NCI-H146 treated with DMSO at 0.1 percent for 48 hours (cell line): ENCODE measurements around the gene RIPOR2.

Experiments used
- DNase-seq: peaks from one replicate; lab custom pipeline; 2025; ENCODE audit not compliant: unreplicated experiment; lab: John Stamatoyannopoulos, UW

The RIPOR2 gene

DNA sequence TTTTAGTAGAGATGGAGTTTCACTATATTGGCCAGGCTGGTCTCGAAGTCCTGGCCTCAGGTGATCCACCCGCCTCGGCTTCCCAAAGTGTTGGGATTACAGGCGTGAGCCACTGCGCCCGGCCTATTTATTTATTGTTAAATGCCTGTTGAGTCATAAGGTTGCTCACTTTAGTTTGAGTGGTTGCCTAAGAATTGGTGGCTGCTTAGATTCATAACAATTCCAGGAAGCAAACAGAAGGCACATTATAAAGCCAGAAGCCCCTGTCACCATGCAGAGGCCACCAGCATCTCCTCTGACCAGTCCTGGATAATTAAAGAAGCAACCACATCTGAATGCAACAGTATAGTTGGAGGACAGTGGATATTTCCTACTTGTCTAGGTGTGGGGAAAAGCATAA, 113.1 kb downstream of the RIPOR2 start:
- DNase-seq = no peak

DNA sequence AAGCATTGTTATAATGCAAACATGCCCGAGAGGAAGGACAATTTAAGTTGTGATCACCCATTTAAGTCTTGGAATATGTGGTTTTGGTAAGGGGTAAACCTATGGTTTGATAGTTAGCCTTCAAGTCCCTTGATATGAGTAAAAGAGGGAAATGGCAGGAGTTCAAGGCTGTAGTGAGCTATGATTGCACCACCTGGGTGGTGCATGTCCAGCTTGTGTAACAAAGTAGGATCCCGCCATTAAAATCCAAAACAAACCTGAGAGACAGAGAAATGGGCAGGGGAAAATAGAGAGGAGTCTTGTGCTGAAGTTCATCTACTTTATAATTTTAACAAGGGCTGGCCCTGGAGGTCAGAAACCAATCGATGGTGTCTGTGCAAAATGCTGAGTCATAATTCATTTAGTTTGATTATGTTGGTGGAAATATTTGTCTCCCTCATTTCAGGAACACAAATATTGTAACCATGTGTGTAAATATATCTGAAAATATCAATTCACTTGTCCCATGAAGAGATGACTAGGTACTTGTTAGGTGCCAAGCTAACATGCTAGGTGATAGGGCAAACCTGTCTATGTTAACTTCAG, 113.8 kb downstream of the RIPOR2 start:
- DNase-seq = no peak

DNA sequence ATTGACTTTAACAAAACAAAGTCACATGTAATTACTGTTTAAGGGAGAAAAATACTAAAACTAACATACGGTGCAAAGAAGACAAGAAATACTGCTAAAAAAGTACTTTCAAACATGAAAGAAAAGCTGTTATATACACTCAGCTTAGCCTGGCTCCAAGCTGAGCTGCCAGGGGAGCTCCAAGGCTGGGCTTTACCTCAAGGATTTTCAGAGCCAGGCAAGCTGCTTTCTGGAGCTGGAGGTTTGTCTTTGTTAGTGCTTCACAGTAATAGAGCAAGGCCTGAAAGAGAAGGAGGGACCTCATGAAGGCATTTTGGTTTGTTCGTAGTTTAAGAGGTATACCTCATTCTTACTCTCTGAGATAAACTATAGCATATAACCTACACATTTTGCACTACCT, 117.4 kb downstream of the RIPOR2 start:
- no peak for DNase-seq

DNA sequence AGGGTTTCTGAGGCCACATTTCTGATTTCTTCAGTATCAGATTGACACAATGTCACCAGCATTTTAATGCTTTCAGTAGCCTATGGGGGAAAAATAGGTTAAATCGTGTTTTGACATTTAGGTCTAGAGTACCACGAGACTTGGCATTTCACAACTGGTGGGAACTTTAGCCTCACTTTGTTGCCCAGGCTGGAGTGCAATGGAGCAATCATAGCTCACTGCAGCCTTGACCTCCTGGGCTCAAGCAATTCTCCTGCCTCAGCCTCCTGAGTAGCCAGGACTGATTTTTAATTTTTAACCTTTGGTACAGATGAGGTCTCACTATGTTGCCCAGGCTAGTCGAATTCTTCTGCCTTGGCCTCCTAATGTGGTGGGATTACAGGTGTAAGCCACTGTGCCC, 126.0 kb downstream of the RIPOR2 start:
- DNase-seq = no peak

DNA sequence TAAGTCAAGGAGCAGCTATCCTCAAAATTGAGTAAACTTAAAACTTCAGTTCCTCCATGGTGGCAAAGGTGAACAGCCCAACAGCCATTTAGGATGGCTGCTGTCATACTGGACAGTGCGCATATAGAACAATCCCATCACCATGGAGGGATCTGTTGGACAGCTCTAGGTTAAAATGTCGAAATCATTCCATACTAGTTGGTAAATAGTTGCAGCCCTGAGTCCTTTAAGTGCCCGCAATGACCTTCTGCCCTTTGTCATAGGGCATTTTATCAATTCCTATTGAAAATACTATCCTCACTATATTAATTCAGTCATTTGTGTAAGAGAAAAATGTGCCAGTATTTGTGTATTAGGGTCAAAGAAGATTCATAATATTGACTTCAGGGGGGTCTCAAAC, 128.2 kb downstream of the RIPOR2 start:
- DNase-seq = no peak

DNA sequence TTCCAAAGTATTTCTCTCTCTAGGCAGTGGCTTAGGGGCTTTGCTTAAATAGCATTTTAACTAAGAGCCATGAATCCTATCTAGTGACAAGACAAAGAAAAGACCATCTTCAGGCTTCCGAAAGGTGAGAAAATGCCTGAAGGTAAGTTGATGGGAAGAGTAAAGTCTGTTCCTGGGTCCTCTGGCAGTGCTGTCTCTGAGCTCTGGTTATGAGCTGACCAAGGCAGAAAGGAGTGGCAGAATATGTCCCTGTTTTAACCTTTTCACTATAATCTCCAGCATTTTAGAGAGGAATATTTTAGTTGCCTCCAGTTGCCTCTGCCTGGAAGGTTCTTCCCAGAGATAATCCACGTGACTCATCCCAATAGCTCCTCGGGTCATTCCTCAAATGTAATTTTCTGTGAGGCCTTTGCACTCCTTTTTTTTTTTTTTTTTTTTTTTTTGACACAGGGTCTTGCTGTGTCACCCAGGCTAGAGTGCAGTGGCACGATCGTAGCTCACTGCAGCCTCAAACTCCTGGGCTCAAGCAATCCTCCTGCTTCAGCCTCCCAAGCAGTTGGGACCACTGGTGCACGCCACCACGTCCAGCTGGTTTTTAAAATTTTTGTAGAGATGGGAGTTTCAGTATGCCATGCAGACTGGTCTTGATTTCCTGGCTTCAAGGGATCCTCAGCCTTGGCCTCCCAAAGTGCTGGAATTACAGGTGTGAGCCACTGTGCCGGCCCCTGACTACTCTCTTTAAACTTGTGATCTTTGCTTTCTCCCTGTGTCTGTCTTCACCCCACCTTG, 133.3 kb downstream of the RIPOR2 start:
- no peak for DNase-seq

DNA sequence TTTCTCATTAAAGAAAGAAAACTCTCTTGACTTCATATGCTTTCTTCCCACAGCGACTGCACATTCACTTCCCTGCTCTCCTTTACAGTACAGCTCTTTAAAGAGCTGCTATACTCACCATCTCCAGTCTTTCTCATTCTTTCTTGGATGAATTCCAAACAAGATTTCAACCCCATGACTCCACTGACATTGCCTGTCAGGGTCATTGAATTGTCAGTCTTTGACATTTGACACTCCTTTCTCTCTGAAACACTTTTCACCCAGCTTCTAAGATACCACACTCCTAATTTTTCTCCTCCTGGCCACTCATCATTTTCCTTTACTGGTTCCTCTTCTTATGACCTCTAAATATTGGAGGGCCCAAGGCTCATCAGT, 136.2 kb downstream of the RIPOR2 start:
- DNase-seq = no peak

DNA sequence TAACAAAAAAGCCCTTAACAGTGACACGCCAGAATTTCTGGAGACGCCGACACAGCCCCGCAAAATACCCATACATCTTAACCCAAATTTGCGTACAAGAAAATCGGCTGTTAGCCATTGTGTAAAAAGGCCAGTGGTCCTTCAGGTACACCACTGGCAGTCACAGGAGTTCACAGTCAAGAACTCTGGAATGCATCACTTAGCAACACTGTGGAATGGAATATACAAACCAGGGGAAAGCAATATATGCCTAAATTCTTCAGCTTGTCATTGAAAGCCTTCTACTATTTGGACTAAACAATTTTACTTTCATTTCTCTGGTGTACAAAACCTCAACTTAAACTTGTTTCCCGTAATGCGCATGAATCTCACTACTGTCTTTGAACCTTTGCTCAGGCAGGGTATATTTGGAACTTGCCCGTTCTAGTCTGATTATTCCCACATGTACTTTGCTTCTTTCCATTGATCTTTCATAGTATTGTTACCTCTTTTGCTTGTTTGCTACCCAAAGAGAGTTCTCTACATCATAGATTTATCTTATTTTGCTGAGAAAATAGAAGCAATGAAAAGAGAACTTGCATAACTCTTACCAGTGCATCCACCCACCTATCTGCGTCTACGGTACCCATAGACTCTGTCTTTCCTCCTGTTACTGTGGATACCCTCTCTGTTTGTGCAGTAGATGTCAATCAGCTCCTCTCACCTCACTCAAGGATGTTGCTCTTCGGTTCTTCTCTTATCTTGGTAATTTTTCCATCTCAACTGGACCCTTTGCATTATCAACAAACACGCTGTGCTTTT, 136.8 kb downstream of the RIPOR2 start, which contains the start of gene ARMH2:
Gene ARMH2, minus strand, starts transcription at position 178 of the 801 bp plus-strand sequence. Its CDS starts 60 bp downstream, at position 118.
- DNase-seq = no peak

DNA sequence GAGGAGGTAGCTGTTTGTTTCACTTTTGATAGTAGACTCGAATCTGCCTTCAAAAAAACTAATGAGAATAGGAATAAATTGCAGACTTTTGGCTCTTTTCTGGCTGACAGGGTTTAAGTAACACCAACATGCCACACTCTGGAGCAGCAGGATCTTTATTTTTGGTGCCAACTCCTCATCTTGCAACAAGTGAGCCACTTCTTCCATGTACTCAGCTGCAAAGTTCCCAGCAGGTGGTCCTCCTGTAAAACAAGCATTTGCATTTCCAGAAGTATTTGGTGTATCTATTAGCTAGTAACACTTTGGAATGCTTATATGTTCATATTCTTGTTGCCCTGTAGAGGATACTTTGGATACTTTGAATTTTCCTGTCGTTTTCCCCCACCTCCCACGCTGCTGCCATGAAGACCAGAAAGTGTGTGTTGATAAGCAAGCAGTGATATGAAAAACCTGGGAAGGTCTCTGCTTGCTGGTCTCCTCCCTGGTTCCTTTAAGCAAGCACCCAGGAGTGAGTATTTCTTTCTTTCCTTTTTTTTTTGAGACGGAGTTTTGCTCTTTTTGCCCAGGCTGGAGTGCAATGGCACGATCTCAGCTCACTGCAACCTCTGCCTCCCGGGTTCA, 138.1 kb downstream of the RIPOR2 start:
- no peak for DNase-seq

DNA sequence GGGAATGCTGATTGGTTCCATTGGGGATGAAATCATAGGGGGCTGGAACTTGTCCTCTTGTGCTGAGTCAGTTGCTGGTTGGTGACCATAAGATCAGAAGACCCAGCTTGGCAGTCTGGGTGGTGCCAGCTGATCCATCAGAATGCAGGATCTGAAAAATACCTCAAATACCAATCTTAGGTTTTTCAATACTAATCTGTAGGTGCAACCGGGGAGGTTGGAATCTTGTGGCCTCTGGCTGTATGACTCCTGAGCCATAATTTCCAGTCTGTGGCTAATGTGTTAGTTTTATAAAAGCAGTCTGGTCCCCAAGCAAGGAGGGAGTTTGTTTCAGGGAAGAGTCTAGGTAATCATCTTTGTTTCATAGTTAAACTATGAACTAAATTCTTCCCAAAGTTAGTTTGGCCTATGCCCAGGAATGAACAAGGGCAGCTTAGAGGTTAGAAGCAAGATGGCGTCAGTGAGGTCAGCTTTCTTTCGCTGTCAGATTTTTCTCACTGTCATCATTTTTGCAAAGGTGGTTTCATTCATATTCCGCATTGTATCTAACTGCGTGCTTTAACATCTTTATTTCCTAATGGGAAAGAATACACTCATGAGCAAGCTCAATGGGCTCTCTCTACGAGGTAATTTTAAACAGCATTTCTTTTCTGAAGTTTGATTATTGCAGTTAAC, 139.0 kb downstream of the RIPOR2 start:
- DNase-seq = no peak

DNA sequence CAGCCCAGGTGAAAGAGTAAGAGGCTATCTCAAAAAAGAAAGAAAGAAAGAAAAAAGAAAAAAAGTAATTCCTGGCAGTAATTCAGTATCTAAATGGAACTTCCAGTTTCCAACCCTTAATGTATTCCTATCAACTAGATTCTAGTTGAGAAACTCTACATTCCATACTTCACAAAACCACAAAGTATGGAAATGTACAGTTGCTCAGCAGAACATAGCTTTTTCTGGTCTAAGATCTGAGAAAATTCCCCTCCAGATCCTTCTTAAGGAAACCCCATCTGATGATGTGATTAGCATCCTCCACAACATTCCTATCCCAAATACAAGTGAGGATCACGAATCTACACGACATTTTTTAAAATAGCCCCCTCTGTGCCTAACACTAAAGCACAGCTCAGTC, 140.7 kb downstream of the RIPOR2 start:
- no peak for DNase-seq

DNA sequence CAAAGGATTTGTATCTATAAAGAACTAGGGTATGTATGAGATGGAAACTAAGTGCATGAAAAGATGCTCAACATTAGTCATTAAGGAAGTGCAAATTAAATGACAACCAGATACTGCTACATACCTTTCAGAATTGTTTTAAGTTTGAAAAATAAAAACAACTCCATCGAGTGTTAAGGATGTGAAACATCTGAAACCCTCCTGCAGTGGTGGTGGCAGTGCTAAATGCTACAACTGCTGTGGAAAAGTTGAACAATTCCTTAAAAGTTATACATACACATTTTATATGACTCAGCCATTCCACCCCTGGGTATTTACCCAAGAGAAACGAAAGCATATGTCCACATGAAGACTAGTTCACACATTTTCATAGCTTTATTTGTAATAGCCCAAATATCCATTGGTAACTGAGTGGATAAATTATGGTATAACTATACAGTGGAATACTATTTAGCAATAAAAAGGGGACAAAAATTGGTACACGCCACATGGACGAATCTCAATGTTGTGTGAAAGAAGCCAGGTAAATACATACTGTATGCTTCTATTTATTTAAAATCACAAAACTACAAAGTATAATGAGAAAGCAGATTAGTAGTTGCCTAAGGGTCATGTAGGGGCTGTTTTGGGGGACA, 147.6 kb downstream of the RIPOR2 start:
- DNase-seq = no peak

DNA sequence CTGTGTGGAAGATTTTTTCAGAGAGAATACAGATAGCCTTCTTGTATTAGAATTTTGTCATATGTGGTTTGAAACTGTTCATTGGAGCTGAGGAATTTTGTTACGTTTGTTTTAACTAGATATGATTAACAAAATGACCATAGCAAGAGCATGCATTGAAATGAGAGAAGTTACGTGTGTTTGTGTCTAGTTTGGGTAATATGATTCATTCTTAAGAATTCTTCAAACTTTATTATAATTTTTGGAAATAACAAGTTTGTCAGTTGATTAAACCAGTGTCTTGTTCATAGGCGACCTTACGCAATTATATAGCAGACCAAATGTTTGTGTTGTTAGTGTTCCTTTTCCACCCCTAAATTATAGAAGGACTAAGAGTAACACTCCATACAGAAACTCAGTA, 155.6 kb downstream of the RIPOR2 start:
- no peak for DNase-seq

DNA sequence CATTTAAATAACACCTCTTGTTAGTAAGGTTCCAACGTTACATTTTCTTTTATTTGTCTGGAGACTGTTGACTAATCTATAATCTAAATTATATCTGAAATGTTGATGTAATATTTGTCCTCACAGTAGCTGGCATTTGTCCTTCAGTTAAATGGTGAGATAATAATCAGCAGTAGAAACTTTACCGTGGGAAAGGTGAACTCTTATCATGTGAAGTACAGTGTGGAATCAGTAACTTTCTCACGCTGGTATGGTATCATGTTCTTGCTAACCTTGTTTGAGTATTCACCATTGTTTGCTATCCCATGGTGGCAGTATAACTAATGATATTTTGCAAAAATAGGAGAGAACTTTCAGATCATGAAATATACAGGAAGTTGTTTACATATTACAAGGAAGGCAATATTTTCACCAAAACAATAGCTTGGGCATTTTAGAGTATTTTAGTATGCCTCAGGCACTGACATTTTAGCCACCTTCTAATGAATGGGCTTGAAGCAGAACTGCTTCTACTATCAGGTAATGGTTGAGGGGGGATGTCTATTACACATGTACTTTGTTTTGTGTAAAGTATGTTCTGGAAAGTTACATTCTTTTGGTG, 156.2 kb downstream of the RIPOR2 start:
- no peak for DNase-seq

DNA sequence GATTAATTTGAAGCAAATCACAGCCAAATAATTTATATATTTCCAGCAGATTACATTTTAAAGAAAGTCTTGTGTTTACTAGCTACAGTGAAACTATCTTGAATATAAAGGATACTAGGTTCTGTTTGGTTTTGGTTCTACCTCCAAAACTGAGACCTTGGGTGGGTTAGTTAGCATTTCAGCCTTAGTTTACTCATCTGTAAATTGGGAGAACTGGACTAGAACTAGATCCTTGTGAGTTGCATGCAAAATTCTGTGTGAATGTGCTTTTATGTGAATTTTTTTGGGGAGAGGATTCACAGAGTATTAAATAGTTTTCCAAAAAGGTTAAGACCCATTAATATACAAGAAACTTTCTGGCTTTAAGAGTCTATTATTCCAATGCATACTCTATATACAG, 156.9 kb downstream of the RIPOR2 start:
- no peak for DNase-seq

DNA sequence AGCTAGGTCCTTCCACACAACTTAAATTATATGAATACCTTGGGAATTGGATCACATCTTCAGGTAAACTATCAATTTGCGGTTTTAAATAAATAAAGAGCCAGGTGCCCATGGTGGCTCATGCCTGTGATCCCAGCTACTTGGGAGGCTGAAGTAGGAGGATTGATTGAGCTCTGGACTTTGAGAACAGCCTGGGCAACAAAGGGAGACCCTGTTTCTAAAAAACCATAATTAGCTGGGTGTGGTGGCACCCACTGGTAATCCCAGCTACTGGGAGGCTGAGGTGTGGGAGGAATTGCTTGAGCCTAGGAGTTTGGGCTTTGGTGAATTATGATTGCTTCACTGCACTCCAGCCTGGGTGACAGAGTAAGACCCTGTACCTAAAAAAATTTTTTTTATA, 157.6 kb downstream of the RIPOR2 start:
- DNase-seq = no peak

DNA sequence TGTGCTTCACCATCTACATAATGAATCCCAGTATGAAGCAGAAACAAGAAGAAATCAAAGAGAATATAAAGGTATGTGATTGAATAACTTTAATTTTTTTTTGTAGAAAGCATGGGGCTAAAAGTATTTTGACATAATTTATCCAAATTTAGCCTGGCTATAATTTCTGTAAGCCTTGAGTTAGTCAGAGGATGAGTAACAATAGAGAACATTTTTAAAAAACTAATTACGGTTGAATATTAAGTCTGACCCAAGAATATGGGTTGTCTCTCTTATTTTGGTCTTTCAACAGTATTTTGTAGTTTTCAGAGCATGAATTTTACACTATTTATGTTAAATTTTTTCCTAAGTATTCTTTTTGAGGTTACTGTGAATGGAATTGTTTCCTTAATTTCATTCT, 158.5 kb downstream of the RIPOR2 start:
- DNase-seq = no peak

DNA sequence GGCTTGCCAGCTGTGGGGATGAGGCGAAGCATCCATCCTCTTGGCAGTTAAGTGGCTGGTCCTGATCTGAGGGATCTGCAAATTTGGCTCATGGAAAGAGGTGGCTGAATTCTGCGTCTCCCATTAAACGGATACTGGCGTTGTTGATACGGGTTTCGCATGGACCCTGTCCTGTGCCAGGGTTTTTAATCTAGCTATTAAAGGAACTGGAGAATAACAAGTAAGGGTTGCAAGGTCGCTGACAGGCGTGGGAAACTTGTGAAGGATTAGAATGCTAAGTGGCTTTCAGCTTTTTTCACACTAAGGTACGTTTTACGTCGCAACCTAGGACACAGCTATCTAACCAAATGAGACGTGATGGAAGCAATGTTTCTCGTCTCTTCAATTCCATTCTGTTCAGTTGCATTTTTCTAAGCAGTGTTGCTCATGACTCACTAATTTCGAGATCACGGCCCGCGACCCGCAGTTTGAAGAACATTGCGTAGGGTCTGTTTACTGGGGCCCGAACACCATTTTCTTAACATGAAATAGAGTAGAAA, 160.2 kb downstream of the RIPOR2 start:
- DNase-seq = peak; percentile 50

DNA sequence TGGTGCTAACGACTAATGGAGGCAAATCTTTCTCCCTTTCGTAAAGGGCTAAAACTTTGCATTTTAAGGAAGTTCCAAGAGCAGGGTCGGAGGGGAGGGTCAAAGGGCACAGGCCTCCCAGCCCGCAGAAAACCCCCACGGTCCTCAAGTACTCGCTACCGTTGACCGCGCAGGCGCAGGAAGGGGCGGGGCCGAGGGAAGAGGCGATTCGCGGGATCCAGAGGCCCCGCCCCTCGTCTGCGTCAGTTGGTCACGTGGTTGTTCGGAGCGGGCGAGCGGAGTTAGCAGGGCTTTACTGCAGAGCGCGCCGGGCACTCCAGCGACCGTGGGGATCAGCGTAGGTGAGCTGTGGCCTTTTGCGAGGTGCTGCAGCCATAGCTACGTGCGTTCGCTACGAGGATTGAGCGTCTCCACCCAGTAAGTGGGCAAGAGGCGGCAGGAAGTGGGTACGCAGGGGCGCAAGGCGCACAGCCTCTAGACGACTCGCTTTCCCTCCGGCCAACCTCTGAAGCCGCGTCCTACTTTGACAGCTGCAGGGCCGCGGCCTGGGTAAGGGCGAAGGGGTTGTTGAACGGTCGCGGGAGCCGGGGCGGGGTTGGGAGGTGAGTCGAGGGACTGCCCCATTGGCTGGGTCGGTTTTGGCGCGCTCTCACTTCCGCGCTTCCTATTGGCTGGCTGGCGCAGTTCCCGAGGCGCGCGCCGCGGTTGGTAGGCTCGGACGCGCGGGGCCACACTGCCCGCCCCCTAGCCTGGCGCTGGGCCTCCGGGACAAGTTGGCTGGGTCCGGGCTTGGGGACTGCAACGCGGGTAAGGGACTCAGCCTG, 160.9 kb downstream of the RIPOR2 start, which contains the start of gene GMNN:
Gene GMNN, plus strand, starts transcription at position 242 of the 824 bp plus-strand sequence. CDS start 2,310 bp downstream, outside the sequence.
- DNase-seq = peak; percentile 93
